ENCODE measurements around the gene DMXL2.
"Not testable (repeated sequence)": the region's sequence is repeated elsewhere in the genome, so short reads cannot be mapped to it uniquely, and the experiment has no call there.

Gene DMXL2

GRCh38 chr15:51448622-51449399 lies 173.8 kb downstream of the DMXL2 start:
- TF ChIP-seq CTCF (IDR thresholded peaks at IDR 0.05; ENCODE audit: borderline replicate concordance, control extremely low read depth, extremely low read depth, insufficient read depth, missing control alignments), result no peak
- DNase-seq (ENCODE audit: low spot score), result no peak
- in situ Hi-C loops (cut with MboI; ENCODE audit: low sequenced_read_pairs, unreplicated experiment), result no loop called here

DNA sequence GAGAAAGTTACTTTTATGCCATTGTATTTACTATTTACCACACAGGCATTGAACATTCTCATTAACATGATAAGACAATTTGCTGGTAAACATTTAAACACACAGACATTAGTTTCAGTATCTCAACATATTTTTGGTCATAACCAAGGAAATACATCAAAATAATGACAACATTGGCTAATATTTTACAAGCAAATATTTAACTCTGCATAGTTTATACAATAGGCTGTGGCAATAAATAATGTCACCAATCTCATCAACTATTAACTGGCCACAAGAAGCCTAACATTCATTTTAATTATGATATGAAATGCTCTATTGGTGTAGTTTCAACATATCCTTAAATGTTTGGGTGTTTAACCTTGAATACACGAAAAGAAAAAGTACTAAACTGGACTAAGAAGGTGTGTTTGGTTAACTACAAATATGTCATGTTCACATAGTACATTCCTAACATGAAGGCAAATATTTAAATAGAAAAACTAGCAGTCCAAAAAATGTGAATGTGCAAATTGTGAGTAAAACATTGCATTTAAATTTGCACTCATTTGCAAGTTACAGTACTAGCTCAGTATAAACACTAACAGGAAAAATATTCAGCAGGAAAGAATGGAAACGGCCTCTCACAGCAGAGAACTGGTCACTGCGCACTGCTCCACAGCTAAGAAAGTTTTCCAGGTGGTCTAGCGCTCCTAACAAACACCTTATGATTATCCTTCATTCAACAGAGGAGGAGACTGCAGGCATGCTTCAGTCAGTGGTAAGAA lies 174.5 kb downstream of the DMXL2 start:
- TF ChIP-seq CTCF (IDR thresholded peaks at IDR 0.05; ENCODE audit: borderline replicate concordance, control extremely low read depth, extremely low read depth, insufficient read depth, missing control alignments), result no peak
- in situ Hi-C loops (cut with MboI; ENCODE audit: low sequenced_read_pairs, unreplicated experiment), result no loop called here
- no peak for DNase-seq (ENCODE audit: low spot score)

- DNase-seq (ENCODE audit: low spot score); in situ Hi-C loops (cut with MboI; ENCODE audit: low sequenced_read_pairs, unreplicated experiment): not testable (repeated sequence)
These were observed 176.4 kb downstream of the DMXL2 start for GRCh38 chr15:51446029-51446744.

DNA sequence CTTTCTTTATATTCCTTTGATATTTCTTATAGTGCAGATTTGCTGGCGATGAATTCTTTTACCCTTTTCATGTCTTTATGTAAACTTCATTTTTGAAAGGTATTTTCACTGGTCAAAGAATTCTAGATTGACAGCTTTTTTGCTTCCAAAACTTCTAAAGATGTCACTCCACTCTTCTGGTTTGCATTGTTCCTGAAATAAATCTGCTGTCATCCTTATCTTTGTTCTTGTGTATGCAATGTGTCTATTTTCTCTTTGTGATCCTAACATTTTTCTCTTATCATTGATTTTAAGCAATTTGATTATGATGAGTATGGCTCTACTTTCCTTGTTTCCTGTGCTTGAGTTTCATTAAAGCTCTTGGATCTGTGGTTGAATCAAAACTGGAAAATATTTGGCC lies 177.8 kb downstream of the DMXL2 start:
- no peak for TF ChIP-seq CTCF (IDR thresholded peaks at IDR 0.05; ENCODE audit: borderline replicate concordance, control extremely low read depth, extremely low read depth, insufficient read depth, missing control alignments)
- DNase-seq (ENCODE audit: low spot score), result no peak
- in situ Hi-C loops (cut with MboI; ENCODE audit: low sequenced_read_pairs, unreplicated experiment), result no loop called here

DNA sequence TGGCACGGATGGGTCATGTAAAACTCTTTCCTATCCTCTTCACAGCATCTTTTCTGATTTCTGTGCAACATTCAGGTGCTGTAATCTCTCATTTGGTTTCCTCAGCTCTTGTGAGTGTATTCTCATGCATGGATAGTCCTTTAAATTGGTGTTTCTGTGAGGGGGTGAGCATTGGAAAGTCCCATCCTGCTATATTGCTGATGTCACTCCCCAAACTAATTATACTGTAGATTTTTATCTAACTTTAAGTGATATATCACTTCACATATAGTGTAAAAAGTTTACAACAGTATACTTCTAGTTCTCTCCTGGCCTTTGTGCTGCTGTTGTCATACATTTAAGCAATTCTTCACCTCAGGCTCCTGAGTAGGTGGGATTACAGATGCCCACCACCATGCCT lies 178.5 kb downstream of the DMXL2 start:
- TF ChIP-seq CTCF (IDR thresholded peaks at IDR 0.05; ENCODE audit: borderline replicate concordance, control extremely low read depth, extremely low read depth, insufficient read depth, missing control alignments), result no peak
- DNase-seq (ENCODE audit: low spot score), result peak; percentile 17
- in situ Hi-C loops (cut with MboI; ENCODE audit: low sequenced_read_pairs, unreplicated experiment), result no loop called here

- in situ Hi-C loops (cut with MboI; ENCODE audit: low sequenced_read_pairs, unreplicated experiment), result no loop called here
- no peak for TF ChIP-seq CTCF (IDR thresholded peaks at IDR 0.05; ENCODE audit: borderline replicate concordance, control extremely low read depth, extremely low read depth, insufficient read depth, missing control alignments)
- no peak for DNase-seq (ENCODE audit: low spot score)
These were observed 179.2 kb downstream of the DMXL2 start for GRCh38 chr15:51443282-51443914.
